ENCODE results near the gene DGCR6.
"Not testable (repeated sequence)": the region's sequence is repeated elsewhere in the genome, so short reads cannot be mapped to it uniquely, and the experiment has no call there.

Gene DGCR6

DNA sequence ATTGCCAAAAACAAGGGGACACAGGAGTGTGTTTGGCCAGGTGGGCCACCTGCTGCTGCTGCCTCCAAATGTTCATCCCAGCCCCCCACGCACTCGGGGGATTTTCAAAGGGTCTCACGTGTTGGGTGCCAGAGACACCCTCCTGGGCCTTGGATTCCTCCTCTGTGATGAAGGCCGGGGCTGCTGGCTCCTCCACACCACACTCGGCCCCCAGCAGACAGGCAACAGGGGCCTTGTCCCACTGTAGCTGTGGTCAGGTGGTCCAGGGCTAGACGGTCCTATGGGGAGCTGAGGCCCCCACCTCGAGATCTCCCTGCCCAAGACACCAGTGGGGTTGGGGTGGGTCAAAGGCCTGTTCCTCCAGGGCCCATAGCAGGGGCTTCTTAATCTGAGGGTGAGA, 55.1 kb downstream of the DGCR6 start:
- not testable (repeated sequence) for DNase-seq

All from activated CD4-positive, alpha-beta T cell treated with anti-CD3 and anti-CD28 coated beads, Interleukin-2, amount 50 U/mL, for 48 hours (primary cell).